Activated CD4-positive, alpha-beta T cell treated with anti-CD3 and anti-CD28 coated beads for 4 hours (primary cell): ENCODE measurements around the gene FASTKD3.

Experiments used
- DNase-seq, 2 donors: peaks; one replicate each; pipeline ENCODE4 v3.0.0-alpha.2; 2020

FASTKD3 gene

DNA sequence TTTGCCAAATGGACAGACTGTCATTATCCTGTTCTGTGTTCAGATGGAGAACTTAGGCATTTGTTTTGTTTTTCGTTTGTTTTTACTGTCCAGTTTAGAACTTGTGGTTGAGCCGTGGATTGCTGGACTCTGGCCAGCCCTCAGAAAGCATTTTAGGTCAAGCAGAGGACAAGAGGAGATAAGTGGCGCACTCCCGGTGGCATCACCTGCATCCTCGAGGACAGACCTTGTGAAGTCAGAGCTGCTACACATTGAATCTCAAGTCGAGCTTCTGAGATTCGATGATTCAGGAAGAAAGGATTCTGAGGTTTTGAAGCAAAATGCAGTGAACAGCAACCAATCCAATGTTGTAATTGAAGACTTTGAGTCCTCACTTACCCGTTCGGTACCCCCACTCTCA lies 9.0 kb upstream of the FASTKD3 start:
- no peak for DNase-seq

DNA sequence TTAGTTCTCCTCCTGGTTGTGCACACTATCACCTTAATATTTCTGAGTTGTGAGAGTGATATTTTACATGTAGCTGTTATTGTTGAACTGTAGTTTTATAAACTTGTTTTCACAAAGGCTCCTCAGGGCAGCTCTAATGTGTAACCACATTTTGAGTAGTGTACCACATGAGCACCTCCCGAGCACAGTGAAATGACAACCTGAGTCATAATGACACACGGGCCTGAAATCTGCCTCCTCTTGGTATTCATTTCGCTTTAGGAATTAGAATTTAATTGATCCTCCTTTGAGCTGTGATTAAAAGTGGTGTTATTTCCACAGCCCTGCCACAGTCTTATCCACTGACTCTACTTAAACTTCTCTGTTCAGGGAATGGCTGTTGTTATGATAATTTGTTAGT lies 8.0 kb upstream of the FASTKD3 start:
- no peak for DNase-seq

DNA sequence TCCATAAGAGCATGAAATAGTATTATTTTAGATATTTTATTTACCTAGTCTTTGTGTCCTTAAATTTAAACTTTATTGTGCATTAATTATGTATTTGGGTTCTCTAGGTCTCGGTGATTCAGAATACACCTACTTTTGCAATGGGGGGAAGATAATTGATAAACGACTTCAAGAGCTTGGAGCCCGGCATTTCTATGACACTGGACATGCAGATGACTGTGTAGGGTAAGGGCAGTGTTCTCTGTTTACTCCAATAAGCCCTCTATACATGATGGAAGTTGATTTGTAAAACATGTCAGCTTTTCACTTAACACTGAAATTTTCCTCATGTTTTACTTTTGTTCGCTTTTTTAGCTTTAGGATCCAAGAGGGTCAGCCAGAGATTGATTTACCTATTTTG lies 6.3 kb upstream of the FASTKD3 start:
- no peak for DNase-seq

DNA sequence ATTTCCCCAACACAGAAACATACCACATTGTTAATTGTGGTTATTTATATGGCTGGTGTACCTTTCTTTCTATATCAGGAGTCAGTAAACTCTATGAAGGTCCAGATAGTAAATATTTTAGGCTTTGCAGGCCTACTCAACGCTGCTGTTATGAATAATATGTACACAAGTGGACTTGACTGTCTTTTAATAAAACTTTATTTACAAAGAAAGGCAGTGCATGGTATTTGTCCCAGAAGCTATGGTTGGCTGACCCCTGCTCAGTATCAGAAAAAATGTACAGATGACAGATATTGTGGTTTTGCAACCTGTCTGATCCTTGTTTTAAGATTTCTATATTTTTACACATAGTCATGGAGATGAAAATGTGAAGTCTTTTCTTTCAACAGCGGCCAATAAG lies 5.8 kb upstream of the FASTKD3 start:
- no peak for DNase-seq

DNA sequence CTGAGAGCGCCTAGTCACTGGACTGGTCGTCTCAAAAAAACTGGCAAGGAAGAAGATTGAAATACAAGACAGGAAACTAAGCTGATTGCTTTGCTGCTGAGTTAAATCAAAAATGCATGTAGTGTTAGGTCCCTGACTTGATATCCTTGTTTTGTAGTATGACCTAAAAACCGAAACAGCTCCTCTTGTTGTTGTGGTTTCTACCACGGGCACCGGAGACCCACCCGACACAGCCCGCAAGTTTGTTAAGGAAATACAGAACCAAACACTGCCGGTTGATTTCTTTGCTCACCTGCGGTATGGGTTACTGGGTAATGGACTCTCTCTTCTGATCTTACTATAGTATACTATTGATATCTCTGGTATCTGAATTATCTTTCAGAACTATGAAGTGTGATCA lies 4.4 kb upstream of the FASTKD3 start:
- DNase-seq, result peak in 1 of 2 donors; percentile 8

DNA sequence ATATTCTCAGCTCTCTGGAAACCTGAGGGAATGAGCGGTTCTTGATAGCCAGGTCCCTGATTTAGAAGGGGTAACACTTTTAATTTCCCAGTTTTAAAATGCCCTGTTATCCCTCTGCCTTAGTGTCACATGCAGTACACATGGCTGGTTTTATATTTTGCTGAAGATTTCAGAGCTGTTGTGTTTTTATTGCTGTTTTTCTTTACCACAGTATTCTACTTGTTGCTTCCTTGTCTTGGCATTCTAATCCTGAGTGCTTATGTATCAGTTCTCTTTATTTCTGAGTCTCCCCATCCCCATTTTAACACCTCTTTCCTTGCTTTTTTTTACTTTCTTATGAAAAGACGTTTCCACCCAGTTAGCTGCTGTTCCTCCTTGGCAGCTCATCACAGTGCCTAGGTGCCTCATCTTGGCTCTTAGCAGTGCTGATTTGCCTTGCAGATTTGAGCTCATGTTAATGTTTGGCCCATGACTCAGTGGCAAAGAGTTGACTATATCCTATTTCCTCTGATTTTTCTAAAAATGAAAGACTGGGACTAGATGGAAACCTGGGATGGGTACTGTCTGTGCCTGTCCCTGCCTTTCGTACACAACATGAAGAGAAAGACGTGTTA lies 3.8 kb upstream of the FASTKD3 start:
- no peak for DNase-seq

DNA sequence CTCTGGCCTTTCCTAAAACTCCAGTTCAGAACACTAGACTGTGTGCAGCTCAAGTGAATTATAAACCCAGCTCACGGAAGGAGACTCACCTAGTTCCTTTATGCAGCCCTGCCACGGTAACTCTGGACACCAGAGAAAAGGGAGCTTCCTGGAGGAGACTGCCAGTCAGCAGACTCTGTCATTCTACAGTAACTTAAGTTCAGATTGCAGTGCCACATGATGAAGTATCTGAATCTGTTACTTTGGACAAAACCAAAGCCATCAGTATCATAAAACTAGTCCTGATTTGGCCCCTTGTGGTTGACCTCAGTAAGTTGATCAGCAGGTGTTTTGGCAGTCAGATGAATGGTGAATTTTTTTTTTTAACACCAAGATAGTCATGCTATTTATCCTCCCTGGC lies 2.8 kb upstream of the FASTKD3 start:
- no peak for DNase-seq

DNA sequence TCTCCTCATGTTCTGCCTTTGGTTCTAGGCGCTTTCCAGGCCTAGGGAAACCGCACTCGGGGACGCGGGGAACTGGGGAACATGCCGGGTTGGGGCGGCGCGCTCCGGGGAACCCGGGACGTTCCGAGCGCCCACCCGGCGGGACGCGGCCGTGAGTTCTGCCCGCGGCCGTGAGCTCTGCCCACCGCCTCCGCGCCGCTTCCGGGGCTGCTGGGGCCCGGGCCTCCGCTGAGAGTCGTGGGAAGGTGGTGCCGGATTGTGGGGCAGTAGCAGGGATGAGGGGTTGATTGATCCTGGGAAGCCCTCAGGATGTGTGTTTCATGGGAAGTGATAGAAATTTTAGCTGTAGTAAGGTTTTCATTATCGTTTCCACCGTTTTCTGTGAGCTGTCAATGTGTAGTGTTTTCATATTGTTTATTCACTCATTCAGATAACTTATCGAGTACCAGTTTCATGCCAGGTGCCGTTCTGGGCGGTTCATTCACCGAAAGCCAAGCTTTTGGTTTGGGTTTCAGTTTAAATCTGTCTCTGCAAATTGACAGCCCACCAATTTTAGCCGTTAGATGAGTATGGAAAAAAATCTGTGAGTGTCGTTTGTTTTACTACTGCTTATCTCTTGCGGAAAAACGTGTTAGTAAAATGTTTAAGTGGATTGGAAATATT lies 774 bp upstream of the FASTKD3 start:
- peak; percentile 21 to 39 for DNase-seq

DNA sequence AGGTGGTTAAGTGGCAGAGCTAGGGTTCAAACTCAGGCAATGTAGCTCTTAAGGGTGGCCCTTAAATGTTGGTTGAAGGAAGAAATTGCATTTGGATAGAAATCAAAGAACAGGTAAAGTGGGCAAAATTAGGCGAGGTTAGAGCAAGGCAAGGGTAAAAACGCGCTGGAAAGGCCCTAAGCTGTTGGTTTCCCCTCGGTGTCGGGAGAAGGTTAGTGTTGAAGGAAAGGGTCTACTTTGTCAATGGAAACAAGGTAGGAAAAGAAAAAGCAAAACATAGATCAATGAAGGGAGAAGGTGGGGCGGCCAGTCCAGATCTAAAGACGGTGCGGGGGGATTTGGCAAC lies 431 bp downstream of the FASTKD3 start:
- DNase-seq, result no peak

DNA sequence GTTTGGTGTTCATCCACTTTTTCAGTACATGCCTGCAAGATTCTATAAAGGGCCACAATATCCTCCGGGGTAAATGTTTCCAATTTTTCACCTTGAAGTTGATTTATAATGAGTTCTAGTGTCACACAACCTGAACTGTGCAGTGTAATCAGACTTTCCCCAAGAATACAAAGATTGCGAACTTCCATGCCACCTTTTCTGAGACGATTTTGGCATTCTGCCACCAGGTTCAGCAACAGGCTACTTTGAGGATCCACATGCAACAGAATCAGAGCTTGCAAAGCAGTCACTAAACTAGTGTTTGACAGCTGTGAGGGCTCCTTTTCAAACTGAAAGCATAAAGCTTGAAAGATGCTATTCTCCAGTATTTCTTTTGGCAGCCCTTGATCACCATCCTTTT lies 1.6 kb downstream of the FASTKD3 start:
- no peak for DNase-seq

DNA sequence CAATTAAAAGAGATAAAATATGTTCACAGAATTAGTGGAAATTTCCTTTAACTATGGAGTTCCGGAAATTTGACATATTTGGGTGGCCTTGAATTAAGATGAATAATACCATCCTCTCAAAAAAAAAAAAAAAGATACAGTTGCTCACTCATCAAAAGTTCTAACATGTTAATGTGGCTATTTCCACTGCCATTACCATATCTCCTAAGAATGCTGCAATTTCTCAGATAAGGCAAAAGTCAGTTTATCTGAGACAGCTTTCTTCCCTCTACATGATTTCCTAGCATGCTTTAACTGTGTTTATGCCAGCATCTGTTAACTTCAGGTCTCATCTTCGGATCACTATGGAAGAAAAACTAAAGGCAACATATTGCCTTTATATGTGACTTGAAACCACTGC lies 2.6 kb downstream of the FASTKD3 start:
- no peak for DNase-seq

DNA sequence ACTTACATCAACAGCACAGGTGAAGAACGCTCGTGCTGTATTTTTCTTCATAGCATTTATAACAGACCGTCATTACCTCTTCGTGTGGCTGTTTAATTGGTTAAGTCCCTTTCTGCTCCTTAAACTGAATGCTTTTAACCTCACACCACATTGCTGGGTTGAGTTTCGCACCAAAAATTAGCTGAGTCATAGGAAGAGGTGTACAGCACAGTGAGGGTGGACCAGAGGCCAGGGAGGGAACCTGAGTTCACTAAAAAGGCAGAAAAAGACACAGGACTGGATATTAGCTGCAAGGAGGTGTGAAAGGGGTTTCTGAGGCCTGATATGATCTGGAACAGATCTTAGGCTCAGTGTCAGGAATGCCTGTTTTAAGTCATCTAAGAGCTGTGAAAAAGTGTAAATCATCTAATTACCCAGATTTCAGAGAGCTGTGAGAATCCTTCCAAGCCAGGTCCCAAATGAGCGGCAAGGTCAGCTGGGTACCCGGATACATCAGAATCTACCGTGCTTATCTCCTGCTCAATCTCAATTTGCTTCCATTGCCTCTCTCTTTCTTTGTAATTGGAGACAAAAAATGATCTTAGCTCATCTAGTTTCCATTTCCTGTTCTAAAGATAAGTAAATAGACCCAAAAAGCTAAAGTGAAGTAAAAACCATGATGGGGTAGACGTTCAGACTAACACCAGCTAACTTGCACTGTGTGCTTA lies 10.8 kb downstream of the FASTKD3 start:
- DNase-seq, result no peak

DNA sequence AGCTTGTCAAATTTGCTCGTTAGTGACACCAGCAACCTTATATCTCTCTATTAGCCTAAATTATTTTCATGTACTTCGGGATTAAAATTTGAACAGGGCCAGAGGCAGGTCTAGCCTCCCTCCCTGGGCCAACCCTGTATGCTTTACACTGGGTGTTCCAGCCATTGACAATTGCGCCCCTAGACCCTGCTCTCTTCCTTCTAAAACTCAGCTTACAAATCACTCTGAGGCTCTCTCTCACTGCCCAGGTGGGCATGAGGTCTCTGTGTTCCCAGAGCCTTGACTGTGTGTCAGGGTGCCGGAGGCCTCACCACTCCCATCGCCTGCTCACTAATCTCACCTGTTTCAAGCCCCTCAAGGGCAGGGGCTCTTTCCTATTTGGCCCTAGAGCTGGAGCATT lies 11.5 kb downstream of the FASTKD3 start:
- no peak for DNase-seq

DNA sequence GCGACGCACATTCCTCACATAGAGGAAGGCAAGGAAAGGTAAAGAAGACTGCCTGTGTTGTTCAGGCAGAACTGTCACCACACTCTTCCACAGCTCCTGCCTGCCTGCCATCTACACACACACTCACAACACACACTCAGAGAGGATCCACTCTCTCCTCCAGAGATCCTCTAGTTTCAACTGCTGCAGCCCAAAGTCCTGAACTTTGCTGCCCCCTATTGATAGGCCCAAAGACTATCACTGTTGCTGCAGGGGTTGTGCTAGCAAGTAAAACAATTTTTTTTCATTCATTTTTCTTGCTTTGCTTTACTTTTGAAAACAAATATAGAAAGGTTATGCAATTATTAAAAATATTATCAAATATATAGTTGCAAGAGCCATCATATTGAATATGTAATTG lies 12.0 kb downstream of the FASTKD3 start:
- peak in 1 of 2 donors; percentile 16 for DNase-seq

DNA sequence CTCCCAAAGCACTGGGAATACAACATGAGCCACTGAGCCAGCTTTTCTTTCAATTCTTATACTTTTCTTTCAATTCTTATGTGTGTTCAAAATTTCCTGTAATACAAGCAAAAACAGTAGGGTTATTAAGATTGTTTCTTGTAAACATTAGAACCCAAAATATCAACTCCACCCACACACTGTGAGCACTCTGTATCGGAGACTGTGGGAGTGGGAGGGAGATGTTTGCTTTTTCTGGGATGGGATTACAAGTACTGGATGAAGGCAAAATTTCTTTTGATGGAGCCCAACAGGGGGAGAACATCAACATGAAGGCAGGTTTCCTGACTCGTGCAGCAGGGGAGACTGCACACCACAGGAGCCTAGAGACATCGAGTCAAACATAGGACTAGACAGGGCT lies 13.2 kb downstream of the FASTKD3 start:
- no peak for DNase-seq

DNA sequence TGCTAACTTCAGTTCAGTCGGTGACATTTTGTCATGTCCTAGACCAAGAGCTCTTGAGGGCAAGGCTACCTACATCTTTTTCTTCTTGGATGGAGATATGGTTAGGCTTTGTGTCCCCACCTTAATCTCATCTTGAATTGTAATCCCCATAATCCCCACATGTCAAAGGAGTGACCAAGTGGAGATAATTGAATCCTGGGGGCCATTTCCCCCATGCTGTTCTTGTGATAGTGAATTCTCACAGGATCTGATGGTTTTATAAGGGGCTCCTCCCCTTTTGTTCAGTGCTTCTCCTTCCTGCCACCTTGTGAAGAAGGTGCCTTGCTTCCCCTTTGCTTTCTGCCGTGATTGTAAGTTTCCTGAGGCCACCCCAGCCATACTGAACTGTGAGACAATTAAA lies 15.8 kb downstream of the FASTKD3 start:
- DNase-seq, result no peak

DNA sequence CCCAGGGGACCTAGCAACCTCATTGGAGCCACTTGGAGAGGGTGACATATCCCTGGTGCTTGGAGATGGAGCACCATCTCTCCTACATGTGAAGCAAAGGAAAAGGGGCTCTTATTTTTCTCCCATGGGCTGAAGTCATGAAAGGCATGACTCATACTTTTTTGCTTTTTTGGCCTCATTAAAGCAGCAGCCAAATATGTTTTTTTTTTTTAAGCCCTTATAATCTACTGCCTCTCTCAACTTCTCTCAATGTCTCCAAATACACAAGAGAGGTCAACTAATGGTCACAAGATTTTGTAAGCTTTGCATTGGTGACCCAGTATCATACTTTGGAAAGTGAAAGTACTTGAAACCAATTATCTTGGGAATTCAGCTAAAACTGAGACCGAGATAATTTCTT lies 16.3 kb downstream of the FASTKD3 start:
- DNase-seq, result no peak

DNA sequence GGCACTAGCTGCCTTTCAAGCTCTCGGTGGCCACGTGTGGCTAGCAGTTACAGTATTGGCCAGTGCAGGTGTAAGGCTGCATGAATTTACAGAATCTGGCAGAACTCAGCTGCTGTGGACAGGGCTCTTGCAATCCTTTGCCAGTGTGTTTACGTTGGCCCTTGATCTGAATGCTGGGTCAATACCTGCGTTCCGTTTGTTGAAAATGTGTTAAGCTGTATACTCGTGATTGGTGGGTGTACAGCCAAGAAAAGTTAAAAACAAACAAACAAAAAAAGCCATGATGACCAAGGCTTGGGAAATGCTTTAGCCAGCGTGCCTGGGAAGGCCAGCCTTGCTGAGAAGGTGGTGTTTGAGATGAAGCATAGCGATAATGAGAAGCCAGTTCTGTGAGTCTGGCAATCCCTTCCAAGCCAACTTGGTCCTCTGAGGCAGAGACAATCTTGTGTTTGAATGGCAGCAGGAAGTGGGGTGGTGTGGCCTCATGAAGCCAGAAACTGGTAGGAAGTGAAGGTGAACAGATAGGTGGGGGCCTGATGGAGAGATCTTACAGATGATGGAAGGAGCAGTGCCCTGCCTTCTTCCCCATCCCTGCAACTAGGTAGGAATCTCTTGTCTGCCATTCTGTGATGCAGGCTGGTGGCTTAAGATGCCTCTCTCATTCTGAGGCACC lies 17.1 kb downstream of the FASTKD3 start:
- DNase-seq, result no peak

DNA sequence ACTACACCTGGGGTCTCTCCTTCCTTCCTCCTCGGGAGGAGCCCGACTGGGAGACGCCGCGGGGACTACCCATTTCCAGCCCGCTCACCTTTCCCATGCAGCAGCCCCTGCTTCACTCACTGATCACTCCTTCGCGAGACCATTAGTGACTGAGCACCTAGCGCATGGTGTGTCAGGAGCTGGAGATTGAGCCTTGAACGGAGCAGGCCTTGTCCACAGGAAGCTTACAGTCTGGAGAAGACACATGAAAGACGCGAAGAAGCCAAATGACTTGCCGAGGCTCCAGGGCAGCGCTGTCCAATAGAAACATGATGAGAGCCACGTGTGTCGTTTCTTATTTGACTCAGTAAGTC lies 17.6 kb downstream of the FASTKD3 start:
- DNase-seq, result no peak

DNA sequence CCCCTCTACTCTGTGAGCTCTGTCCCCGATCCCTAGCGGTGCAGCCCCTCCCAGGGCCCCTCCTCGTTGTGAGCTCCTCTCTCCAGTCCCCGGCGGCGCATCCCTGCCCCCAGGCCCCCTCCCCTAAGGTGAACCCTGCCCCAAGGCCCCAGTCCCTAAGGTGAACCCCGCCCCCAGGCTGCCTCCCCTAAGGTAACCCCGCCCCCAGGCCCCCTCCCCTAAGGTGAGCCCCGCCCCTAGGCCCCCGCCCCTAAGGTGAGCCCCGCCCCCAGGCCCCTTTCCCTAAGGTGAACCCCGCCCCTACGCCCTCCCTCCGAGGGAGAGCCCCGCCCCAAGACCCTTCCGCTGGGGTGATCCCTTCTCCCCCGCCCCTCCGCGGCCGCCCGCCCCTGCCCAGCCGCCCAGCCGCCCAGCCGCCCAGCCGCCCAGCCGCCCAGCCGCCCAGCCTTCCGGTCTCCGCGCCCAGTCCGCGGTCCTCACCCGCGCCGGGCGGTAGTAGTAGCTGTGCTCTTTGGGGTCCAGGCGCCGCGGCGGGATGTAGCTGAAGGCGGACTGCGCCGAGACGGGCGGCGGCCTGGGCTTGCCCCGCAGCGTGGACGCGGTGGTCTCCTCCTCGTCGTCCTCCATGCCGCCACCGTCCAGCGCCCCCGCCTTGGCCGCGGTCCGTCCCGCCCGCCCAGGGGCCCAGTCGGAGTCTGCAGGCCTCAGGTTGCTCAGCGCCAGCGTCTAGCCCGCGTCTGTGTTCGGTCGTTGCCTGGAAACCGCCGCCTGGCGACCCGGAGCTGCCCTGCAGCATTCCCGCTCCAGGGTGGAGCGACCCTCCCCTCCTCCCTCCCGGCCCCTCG lies 18.2 kb downstream of the FASTKD3 start, which contains the start of gene CFAP90:
TSS of gene CFAP90 (minus strand) at position 739 of the 845 bp plus-strand sequence. CDS start at position 627, 112 bp downstream.
- peak; percentile 29 to 48 for DNase-seq

DNA sequence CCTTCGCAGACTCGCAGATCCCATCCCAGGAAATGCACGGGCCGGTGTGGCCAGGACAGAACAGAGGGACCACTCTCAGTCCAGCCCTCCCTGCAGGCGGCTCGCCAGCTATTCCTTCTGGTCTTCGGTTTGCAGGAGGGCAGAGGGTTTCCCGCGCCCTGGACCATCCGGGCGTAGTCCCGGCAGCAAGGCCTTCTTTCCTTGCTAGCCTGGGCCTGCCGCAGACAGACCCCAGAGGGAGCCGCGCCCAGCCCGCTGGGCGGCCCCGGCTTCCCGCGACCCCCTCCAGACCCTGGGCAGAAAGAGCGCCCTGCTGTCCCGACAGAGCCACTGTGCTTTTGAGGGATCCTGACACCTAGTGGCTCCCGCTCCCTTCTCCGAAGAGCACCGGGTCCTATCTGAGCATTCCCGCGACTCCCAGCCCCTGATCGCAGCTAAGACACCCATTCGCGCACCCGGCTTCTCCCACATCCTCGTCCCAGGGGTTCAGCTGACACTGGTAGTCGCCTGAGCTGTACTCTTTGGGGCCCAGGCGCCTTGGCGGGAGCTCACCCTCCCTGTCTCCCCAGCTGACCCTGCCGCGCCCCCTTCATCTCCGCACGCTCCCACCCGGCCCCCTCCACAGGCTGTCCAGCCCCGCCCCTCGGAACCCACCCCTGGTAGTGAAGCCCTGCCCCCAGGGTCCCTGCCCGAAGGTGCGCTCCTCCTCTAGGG lies 19.0 kb downstream of the FASTKD3 start:
- DNase-seq, result peak in 1 of 2 donors; percentile 4

DNA sequence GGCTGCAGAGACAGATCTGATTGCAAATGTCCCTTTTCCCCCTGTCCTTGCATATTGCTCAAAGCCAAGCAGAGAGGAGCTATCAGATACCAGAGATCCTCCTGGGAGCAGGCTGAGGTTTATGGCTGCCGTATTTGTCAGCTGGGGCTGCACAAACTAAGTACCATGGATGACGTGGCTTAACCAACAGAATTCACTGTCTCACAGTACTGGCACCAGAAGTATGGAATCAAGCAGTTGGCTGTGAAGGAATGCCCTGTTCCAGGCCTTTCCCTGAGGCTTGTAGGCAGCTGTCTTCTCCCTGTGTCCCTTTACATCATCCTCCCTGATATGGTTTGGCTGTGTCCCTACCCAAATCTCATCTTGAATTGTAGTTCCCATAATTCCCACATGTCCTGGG lies 20.5 kb downstream of the FASTKD3 start:
- no peak for DNase-seq
